LHCN-M2 (cell line): Measurements from ENCODE around the gene TUBA4A. TPM values are rescaled to one million over a fixed set of nuclear protein-coding genes. Genes with fewer than 3 reads are reported as not detected.
A peak's percentile ranks its signal among the peaks of the same experiment; 100 is the strongest.

Experiments
- DNase-seq: peaks from one replicate; pipeline ENCODE4 v3.0.0-alpha.2; 2012; ENCODE audit warnings: low read depth
- total RNA-seq: library from RNA; depleted of rRNA; stranded (reverse); fragments of >200 nt; gene quantifications from 2 replicates; pipeline ENCODE4 v1.2.3, GENCODE V29; 2014

TUBA4A gene
- total RNA-seq, 1 experiment from 2014 or later, result 235 TPM

DNA sequence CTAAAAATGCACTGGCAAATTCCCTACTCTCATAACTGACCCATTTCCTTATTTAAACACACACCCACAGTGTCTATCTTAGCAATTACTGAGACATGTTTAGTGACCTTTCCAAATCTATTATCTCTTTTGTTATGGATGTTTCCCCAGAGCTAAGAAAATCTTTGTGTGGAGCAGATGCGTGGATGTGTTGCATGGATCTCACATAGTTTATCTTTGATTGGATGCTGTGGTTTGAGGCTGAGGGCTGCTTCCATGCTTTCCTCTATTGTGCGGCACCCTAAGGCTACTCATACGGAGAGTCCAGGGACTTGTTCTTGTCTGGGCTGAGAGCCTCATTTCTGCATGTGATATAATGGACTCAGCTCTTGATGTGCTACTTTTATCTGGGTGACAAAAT lies 19.4 kb downstream of the TUBA4A start:
- DNase-seq, result no peak

DNA sequence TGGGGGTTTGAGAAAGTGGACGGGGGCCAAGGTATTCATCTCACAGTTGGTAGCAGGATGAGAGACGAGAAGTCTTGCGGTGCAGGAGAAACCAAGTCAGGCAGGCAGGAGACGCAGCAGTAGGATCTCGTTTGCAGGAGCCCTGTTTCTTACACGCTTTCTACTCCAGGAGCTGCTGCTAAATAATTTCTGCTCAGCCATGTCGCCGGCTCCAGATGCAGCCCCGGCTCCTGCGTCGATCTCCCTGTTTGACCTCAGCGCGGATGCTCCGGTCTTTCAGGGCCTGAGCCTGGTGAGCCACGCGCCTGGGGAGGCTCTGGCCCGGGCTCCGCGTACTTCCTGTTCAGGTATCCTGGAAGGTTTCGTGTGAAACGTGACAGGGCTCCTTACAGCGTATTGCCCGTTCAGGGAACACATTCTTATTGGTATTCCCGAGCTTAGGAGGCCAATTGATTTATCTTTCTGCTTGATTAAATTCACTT lies 23.6 kb downstream of the TUBA4A start:
- DNase-seq, result peak; percentile 44

DNA sequence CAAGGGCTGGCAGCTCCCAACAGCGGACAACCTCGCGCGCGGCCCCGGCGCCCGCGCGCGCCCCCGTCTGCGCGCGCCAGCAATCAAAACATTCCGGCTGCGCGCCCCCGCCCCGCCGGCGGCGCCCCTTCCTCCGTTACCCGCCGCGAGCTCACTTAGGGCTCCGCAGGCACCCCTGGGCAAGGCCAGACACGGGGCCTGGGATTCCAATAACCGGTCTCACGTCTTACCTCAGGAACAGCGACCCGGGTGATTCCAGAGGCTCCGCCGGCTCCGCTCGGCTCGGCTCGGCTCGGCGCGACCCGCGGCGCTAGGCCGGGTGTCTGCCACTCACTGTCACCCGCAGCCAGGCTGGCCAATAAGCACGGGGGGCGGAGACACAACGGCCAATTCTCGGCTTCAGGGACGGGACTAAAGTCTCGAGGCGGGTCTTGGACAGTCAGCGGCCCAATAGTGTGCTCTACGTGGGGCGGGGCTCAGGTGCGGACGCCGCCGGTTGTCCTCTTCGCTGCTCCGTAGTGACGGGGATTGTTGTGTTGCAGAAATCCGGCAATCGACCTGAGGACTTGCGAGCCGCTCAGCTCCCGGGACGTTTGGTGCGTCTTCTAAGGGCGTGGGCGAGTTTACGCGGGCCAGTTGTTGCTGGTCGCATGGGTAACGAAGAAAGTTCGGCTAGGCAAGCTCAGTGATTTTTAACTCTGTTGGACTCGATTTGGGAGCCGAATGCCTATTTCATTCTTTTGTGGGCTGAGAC lies 24.2 kb downstream of the TUBA4A start, which contains the start of the genes ANKZF1 and ATG9A:
Gene ANKZF1, plus strand, starts transcription at position 502 of the 754 bp plus-strand sequence. CDS start 452 bp downstream, outside the sequence.
Gene ATG9A, minus strand, starts transcription at position 332 of the 754 bp plus-strand sequence. CDS start 1,612 bp downstream, outside the sequence.
- peak; percentile 98 for DNase-seq

DNA sequence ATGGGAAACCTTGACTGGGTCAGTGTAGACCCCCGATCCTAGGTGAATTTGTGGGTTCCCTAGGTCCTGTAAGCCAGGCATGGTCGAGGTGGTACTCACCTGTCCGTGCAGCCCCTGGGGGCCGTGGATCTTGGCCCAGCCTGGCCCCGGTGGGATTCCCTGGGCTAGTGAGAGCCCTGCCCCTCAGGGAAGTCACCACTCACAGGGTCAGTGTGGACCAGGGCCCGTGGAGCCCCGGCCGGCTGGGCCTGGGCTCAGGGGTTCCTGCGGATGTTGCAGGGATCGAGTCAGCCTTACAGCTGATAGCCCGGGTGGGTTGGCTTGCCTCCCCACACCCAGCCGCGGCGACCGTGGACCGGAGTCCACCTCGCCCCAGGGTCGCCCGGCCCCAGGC lies 24.8 kb downstream of the TUBA4A start:
- no peak for DNase-seq

DNA sequence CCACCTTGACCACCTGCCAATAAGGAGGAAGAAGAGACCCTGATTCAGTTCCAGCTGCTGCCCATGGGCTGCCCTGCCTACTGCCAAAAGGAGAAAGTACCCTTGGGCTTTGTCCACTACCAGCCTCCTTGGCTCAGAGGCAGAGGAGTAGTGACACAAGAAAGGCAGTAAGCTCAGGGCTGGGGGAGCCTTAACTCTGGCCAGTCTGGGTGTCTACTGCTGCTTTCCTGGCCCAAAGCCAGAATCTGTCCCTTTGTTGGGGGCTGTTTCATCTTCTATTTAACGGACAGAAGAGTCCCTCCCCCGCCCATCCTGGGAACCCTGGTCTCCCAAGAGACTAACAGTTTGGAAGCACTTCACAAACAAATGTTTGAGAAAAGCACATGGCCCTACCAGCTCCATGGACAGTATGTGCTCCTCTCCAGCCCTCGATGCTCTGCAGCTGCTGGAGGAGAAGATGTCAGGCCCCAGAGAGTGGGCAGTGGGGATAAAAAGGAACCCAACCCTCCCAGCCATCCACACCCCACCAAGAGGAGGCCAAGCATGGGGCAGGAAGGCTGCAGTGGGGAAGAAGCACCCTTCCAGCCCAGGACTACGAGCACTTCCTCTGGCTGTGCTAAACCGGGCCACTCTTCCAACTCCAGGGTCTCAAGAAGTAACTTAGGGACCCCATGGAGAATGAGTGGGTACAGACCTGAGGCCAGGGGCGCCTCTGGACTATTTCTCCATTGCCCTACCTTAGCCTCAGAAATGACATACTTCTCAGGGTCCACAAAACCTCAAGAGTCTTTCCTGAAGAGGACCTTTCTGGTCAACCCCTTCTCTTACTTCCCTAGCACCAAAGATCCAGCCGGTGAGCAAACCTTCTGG lies 25.4 kb downstream of the TUBA4A start:
- no peak for DNase-seq

DNA sequence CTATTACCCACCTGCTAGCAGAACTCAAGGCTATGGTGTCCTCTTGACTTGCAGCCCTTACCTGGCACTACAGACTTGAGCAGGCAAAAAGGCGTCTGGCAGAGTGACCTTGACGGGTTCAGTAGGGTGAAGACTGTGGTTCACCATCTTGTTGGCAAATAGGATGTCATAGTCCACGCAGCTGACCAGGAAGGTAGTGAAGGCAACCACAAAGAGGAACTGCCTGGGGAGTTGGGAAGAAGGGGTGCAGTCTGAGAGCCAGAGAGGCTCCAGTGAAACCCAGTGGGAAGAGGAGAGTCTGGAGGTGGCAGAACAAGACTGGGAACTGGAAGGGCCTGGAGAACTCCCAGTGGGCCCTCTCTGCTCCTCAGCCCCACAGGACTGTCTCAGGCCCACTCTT lies 28.4 kb downstream of the TUBA4A start:
- DNase-seq, result no peak

DNA sequence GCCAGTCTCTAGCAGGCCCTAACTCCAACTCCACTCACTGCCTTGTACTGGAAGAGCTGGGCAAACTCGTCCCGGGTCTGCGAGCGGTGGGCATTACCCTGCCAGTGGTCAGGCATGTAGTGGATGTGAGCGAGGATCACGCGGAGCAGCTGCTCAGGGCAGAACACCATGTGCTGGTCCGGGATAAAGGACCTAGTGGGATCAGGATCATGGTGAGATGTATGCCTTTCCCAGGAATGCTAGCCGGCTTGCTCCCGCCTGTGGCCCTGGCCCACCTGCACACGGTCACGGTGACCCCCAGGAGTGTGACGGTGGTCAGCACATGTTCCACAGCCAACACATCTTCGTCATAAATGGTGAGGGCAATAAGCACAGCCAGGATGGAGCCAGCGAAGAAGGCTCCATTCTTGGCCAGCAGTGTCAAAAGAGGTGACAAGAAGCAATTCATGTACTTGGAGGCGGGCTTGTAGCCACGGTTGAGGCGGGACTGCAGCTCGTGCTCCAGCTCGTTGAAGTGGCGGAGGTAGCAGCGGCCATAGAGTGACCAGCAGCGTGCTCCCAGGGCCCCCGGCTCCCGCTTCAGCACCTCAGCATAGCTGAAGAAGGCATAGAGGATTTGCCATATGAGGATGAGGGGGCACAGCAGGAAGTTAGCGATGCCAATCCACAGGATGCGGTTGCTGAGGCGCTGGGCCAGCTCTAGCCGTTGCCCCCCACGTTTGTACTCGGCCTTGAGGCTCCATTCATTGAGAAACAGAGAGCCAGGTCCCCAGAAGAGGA lies 29.7 kb downstream of the TUBA4A start:
- no peak for DNase-seq

DNA sequence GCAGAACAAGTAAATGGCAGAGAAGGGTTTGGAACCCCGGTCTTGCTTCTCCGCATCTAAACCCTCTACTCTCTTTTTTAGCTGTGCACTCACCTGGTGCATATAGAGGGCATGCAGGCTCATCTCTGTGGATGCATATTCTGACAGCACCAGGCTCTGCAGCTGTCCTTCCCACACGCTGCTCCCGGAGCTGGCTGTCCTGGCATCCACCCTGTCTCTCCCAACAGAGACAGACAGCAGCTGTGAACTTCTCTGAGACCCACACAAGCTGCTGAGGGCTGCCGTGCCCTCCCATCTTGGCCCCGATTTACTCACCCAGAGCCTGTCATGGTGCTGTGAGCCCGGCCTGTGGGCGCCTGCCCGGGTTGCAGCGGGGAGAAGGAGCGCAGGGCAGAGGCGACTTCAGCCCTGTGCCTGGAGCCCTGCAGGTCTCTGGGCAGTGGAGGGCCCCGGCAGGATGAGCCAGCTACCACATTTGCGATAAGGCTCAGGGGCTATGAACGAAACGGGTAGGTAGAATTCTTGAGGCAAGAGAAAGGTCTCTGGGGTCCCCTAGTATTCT lies 31.7 kb downstream of the TUBA4A start:
- peak; percentile 5 for DNase-seq

DNA sequence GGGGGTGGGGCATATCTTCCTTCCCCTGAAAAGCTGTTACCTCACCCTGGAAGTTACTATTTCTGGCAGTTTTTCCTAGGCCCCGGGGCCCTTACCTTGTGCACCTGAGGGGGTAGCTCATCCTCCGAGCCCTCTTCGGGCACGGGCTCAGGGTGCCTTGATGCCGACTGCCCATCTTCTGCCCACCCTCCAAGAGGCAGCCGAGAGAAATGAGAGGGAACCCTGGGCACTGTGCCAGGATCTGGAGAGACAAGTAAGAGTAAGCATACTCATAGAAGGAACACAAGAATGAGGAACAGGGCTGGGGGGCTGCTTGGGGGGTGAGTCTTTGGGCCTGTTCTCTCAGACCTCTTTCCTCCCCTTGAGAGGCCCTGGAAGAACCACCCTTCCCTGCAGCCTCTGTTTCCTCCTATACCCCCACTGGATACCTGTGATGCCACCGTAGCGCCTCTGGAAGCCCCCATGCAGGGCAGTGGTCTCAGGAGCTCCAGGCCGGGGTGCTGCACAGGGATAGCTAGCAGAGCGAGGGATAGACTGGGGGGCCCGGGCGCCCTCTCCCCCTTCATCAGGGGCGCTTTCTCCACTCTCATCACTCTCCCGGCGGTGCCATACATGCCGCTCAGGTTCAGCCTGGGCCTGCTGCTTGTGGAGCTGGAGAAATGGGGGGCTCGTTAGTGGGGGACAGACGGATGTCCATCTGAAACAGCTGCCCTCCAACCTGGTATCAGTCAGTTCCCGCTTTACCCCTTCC lies 32.9 kb downstream of the TUBA4A start:
- no peak for DNase-seq

DNA sequence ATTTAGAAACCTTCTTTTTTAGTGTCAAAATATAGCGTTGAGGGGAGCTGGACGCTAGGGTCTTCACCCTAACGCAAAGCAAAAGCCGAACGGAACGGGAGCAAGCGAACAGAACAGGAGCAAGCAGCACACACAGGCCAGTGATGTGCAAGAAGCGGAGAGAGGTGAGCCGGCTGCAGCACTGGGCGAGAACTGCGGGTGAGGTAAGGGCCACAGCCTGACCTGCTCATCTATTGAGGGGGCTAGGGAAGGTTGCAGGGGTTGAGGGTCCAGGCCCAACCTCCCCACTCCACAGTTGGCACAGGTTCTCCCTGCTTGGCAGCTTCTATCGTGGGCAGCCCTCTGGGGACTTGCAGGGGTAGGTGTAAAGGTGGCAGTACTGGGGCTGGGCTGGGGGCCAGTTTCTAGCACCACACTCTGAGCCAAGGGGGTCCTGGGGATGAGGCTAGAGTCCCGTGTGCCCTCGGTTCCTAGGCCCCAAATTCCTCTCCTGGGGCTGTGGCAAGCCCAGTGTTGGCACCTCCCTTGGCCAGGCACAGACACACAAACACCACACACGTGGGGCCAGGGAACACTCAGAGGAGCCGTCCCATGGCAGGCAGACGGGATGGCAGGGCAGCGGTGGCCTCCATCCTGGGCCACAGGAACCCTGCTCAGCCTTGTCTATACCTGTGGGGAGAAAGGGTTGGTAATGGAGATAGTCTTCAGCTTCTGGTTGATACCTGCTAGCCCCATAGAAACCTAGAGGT lies 33.8 kb downstream of the TUBA4A start:
- DNase-seq, result no peak

DNA sequence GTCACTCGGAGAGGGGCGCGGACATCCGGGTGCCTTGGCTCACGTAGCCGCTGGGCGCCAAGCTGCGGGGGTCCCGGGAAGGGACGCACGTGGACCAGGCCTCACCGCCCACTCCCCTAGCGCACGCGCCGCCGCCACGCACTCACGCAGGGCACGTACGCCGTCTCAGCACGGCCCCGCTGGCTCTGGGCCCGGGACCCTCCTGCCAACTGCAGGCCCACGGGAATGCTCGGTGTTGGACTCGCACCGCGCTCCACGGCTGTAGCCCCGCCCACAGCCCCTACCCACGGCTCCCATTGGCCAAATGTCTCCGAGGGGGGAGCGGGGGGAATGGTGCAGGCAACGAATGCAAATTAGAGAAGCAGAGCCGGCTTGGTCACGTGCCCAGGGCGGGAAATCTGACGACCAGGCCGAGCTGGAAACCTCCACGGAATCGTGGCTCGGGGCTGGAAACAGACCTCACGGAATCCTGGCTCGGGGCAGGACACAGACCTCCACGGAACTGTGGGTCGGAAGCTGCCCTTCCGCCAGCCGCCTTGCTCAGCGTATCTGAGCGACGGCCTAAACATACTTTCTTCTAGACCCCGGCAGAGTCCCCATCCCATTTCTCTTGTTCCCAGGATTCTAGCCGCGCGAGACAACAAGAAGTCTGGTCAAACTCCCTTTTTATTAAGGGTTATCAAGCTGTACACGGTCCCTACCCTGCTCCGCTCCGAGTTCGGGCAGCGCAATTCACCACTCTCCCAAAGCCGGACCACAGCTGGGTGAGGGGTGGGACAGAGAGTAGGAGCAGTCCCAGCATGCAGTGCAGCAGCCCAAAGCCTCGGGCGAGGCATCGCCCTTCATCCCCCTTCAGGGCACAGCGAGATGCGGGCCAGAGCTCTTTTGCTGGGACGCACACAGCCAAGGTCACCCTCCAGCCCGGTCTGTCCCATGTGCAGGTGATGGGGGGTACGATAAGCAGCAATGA lies 34.7 kb downstream of the TUBA4A start, which contains the start of gene ABCB6:
Gene ABCB6, minus strand, starts transcription at position 227 of the 970 bp plus-strand sequence. CDS start 285 bp downstream, outside the sequence.
- peak; percentile 94 for DNase-seq

DNA sequence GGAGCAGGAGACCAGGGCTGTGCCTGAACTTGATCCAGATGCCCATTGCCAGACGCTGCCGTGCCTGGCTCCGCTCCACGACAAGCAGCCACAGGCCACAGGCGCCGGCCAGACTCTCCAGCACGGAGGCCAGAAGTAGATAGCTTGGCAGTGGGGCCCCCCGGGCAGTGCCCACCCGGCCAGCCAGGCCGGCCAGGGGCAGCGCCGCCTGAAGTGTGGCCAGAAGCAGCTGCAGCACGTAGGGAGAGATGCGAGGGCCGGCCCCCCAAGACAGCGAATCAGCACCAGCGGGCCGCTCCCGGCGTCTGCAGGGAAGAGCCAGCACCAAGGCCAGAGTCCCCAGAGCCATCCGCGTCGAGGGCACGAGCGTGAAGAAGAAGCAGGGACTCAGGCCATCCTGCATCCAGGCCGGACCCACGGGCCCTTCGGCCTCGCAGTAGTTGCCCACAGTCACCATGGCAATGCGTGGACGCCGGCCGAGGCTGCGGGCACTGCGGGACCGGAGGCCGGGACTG lies 35.4 kb downstream of the TUBA4A start:
- peak; percentile 77 for DNase-seq

DNA sequence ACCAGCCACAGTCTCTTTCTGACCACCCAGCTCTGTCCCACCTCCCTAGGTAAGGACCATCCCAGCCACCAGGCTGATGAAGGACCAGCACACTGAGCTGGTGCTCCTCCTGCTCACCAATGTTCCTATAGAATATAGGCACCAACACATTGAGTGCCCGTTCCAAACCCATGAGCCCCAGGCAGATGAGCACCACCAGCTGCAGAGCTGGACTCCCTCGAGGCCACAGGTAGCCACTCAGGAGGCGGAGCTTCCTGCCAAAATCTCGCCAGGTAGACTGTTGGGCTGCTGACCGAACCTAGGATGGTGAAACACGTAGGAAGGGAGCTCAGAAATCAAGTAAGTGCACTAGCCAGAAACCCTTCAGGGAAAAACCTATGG lies 37.2 kb downstream of the TUBA4A start:
- no peak for DNase-seq

DNA sequence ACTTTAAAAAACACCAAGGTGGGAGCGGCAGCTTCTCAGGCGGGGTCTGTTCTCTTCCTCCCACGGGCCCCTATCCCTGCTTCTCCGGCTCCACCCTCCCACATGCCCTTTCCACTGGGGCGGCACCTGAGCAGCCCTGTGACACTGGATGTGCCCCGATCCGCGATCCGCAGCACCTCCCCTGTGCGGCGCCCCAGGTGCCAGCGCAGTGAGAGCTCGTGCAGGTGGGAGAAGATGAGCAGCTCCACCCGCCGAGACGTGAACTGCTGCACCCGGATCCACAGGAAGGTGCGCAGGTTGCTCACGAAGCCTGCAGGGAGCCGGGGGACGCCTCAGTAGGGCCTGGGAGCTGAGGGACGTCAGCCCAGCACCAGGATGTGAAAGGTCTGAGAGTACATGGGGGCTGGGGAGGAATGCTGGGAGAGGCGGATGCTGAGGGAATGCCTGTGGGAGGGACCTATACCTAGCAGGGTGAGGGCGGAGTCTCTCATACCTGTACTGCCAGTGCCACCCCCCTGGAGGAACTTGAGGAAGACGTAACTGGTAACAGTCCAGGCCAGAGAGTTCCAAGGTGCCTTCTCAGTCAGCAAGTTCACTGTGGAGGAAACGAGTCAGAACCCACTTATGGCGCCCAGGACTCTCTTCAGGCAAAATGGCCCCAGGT lies 37.7 kb downstream of the TUBA4A start:
- DNase-seq, result no peak

DNA sequence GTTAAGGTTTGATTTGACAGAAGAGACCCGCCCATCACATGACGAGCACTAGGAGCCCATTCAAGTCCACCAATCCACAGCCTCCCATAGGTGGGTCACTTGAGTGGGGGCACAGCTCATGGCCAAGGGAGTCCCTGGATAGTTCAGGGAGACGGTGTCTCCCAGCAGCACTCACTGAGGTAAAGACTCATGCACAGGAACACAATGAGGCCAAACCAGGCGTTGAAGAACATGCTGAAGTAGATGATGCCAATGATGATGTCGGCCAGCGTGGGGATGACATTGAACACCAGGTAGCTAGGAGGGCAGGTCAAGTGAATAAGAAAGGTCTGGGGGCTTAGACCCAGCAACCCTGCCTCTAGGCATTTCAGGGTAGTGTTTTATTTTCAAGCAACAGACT lies 38.9 kb downstream of the TUBA4A start:
- DNase-seq, result no peak

DNA sequence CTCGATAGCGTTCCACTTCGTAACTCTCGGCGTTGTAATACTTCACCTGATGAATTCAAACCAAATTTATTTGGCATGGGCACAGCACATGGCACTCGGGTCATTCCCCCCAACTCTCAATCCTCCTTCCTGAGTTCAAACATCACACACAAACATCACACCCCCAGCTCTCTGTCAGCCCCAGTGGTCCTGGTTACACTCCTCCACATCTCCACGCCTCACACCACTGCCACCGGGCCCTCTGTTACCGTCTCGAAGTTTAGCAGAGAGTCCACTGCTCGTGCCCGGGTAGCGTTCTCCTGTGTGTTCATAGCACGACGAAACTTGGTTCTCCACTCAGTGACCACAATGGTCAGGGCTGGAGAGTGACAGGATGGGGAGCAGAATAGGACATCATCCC lies 39.6 kb downstream of the TUBA4A start:
- no peak for DNase-seq

DNA sequence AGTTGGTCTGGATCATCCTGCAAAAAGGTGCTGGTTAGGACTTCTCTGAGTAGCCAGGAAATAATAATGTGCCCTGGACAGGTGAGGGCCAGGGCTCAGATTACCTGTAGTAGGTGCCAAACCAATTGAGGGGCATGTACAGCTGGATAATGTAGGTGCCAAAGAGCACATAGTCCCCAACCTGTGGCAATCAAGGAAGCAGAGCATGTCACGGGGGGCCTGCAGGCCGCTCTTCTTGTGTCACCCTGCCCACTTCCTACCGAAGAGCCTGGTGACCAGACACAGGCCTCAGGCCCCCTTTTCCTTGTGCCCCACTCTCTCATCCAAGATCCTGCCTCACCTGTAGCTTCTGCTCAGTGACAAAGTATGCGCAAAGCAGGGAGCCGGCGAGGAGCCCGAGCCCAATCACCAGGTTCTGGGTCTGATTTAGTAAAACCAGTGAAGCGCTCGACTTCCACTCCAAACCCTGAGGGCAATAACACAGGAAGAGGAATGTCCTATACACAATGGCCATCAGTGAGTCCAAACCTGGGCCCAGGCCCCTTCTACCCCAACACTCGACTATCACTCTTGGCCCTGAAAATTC lies 40.1 kb downstream of the TUBA4A start:
- no peak for DNase-seq
